ENCODE measurements around the gene YWHAE.

YWHAE gene

DNA sequence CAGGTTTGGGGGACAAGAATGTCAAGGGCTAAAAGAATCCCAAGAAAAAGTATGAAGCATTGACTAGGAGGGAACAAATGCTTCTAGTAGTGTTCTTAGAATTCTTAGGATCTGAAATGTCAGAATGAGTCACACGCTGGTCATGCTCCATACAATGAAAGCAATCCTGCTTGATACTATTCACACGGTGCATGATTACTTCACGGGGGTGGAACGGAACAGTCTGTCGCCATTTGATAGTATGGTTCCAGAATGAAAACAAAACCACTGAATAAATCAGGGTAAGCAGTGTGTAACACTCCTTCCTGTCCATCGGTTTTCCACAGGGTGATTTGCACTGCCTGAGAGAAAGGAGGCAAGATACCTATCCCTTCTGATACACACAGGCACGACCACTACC, 22.9 kb upstream of the YWHAE start:
- peaks cover 3% of the 10 kb centered on the region for H3K79me2 ChIP-seq (ENCODE audit: insufficient read depth, low read length)
- H3K27me3 ChIP-seq (ENCODE audit: low read length): no peaks in the 10 kb centered on the region
- TF ChIP-seq, protein P1, sequence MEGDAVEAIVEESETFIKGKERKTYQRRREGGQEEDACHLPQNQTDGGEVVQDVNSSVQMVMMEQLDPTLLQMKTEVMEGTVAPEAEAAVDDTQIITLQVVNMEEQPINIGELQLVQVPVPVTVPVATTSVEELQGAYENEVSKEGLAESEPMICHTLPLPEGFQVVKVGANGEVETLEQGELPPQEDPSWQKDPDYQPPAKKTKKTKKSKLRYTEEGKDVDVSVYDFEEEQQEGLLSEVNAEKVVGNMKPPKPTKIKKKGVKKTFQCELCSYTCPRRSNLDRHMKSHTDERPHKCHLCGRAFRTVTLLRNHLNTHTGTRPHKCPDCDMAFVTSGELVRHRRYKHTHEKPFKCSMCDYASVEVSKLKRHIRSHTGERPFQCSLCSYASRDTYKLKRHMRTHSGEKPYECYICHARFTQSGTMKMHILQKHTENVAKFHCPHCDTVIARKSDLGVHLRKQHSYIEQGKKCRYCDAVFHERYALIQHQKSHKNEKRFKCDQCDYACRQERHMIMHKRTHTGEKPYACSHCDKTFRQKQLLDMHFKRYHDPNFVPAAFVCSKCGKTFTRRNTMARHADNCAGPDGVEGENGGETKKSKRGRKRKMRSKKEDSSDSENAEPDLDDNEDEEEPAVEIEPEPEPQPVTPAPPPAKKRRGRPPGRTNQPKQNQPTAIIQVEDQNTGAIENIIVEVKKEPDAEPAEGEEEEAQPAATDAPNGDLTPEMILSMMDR (IDR thresholded peaks at IDR 0.05; ENCODE audit: insufficient read depth, low read length, poor library complexity, severe bottlenecking): no peak
- no peak for TF ChIP-seq EZH2phosphoT487 (conservative IDR thresholded peaks at IDR 0.05; ENCODE audit: low read length)
- H3K9me2 ChIP-seq (replicated peaks; ENCODE audit: insufficient read depth, low read length): no peaks in the 10 kb centered on the region
- no peak overlapping the region for H3K9ac ChIP-seq (ENCODE audit: low read length)
- H4K20me1 ChIP-seq (ENCODE audit: low read depth, low read length): no peaks in the 10 kb centered on the region
- H2AFZ ChIP-seq (ENCODE audit: low read depth, low read length, severe bottlenecking): no peak overlapping the region
- no peaks in the 10 kb centered on the region for H3K9me3 ChIP-seq (ENCODE audit: insufficient read depth, low read length)
- H3K36me3 ChIP-seq (ENCODE audit: low read length): 0 out of 2 replicates have a peak, but pooled peaks cover 2% of the 10 kb centered on the region
- no peak overlapping the region for H3K4me3 ChIP-seq (ENCODE audit: insufficient read depth, low read length, poor library complexity, severe bottlenecking)
- H3K27ac ChIP-seq (ENCODE audit: low read depth, low read length): no peak overlapping the region
- peaks cover 5% of the 10 kb centered on the region for H3F3A ChIP-seq (ENCODE audit: insufficient read depth)
- H3K4me2 ChIP-seq (ENCODE audit: low read depth, low read length, poor library complexity, severe bottlenecking): no peak overlapping the region

DNA sequence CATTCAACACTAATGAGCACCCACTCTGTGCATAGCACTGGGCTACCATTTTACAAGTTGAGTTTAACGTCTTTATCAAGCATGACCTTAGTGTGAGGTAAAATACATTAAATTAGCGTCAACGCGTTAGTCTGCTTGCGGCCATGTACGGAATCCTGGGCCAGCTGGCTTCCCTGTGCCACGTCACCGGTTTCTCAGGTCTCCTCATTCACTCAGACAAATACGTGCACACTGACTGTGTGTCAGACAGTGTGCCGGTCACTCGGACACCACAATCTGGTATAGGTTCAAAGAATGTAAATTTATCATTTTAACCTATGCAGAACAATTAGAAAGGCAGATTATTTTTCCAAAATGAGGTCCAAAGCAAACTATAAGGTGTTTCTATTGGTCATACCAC, 21.4 kb upstream of the YWHAE start:
- H3K9ac ChIP-seq (ENCODE audit: low read length): no peak overlapping the region
- TF ChIP-seq EZH2phosphoT487 (conservative IDR thresholded peaks at IDR 0.05; ENCODE audit: low read length): no peak
- TF ChIP-seq, protein P1 (IDR thresholded peaks at IDR 0.05; ENCODE audit: insufficient read depth, low read length, poor library complexity, severe bottlenecking): no peak
- no peak overlapping the region for H2AFZ ChIP-seq (ENCODE audit: low read depth, low read length, severe bottlenecking)
- peaks cover 3% of the 10 kb centered on the region for H3K79me2 ChIP-seq (ENCODE audit: insufficient read depth, low read length)
- no peak overlapping the region for H3K4me3 ChIP-seq (ENCODE audit: insufficient read depth, low read length, poor library complexity, severe bottlenecking)
- peaks cover 5% of the 10 kb centered on the region for H3F3A ChIP-seq (ENCODE audit: insufficient read depth)
- no peaks in the 10 kb centered on the region for H3K9me3 ChIP-seq (ENCODE audit: insufficient read depth, low read length)
- no peak overlapping the region for H3K4me2 ChIP-seq (ENCODE audit: low read depth, low read length, poor library complexity, severe bottlenecking)
- H4K20me1 ChIP-seq (ENCODE audit: low read depth, low read length): no peaks in the 10 kb centered on the region
- no peak overlapping the region for H3K27ac ChIP-seq (ENCODE audit: low read depth, low read length)
- H3K27me3 ChIP-seq (ENCODE audit: low read length): no peaks in the 10 kb centered on the region
- 0 out of 2 replicates have a peak, but pooled peaks cover 2% of the 10 kb centered on the region for H3K36me3 ChIP-seq (ENCODE audit: low read length)
- H3K9me2 ChIP-seq (replicated peaks; ENCODE audit: insufficient read depth, low read length): no peaks in the 10 kb centered on the region

DNA sequence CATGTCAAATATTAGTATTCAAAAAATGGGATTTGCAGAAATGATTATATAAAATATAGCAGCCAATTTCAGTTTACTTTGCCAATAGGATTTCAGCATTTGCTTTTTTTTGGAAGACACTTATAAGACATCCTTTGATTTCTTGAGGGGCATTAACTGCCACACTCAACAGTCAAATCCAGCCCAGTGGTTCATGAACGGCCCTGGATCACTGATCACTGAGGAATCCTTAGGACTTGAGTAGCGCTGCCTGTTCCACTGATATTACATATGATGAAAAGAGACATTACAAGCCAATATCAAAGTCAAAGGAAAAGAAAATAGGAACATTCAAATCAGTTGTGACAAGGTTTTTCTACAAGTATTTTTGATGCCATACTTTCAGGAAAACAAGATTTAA, 21.0 kb upstream of the YWHAE start:
- H3K9me3 ChIP-seq (ENCODE audit: insufficient read depth, low read length): no peaks in the 10 kb centered on the region
- H3K4me3 ChIP-seq (ENCODE audit: insufficient read depth, low read length, poor library complexity, severe bottlenecking): no peak overlapping the region
- no peak overlapping the region for H3K27ac ChIP-seq (ENCODE audit: low read depth, low read length)
- 0 out of 2 replicates have a peak, but pooled peaks cover 2% of the 10 kb centered on the region for H3K36me3 ChIP-seq (ENCODE audit: low read length)
- H3K79me2 ChIP-seq (ENCODE audit: insufficient read depth, low read length): peaks cover 3% of the 10 kb centered on the region
- H3F3A ChIP-seq (ENCODE audit: insufficient read depth): peaks cover 5% of the 10 kb centered on the region
- TF ChIP-seq EZH2phosphoT487 (conservative IDR thresholded peaks at IDR 0.05; ENCODE audit: low read length): no peak
- TF ChIP-seq, protein P1 (IDR thresholded peaks at IDR 0.05; ENCODE audit: insufficient read depth, low read length, poor library complexity, severe bottlenecking): no peak
- no peaks in the 10 kb centered on the region for H4K20me1 ChIP-seq (ENCODE audit: low read depth, low read length)
- H2AFZ ChIP-seq (ENCODE audit: low read depth, low read length, severe bottlenecking): no peak overlapping the region
- no peak overlapping the region for H3K9ac ChIP-seq (ENCODE audit: low read length)
- no peak overlapping the region for H3K4me2 ChIP-seq (ENCODE audit: low read depth, low read length, poor library complexity, severe bottlenecking)
- no peaks in the 10 kb centered on the region for H3K9me2 ChIP-seq (replicated peaks; ENCODE audit: insufficient read depth, low read length)
- H3K27me3 ChIP-seq (ENCODE audit: low read length): no peaks in the 10 kb centered on the region
